ENCODE results near the gene HEPACAM2.

HEPACAM2 gene

GRCh38 chr7:93171606-93172226, 54.6 kb downstream of the HEPACAM2 start:
- Mint-ChIP-seq H3K4me1 (no peaks in the 10 kb centered on the region), H3K27ac (no peak overlapping the region), H3K27me3 (ENCODE audit: low read depth, poor library complexity) (peaks cover 16% of the 10 kb centered on the region), H3K36me3 (ENCODE audit: low read depth) (no peaks in the 10 kb centered on the region), H3K4me3 (no peak overlapping the region), H3K9me3 (peaks cover 28% of the 10 kb centered on the region)
- no peak for TF ChIP-seq CTCF (IDR thresholded peaks at IDR 0.05)
- DNase-seq: no peak

DNA sequence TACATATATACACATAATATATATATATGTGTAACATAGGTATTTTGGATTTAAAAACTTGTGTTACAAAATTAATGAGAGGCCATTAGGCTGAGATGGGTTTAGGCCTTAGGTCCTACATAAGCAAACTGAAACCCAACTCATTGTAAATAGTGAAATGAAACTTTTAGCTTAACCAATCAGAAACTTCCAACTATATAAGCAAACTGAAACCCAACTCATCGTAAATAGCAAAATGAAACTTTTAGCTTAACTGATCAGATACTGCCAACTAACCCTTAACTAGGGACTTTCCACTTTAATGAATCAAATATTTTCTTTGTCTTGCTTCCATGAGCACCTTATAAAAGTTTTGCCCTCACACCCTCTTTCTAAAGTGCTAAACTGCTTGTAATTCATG, 60.8 kb downstream of the HEPACAM2 start:
- no peaks in the 10 kb centered on the region for H3K4me1 Mint-ChIP-seq
- H3K27ac Mint-ChIP-seq: no peak overlapping the region
- peaks cover 5% of the 10 kb centered on the region for H3K9me3 Mint-ChIP-seq
- no peaks in the 10 kb centered on the region for H3K36me3 Mint-ChIP-seq (ENCODE audit: low read depth)
- DNase-seq: no peak
- peaks cover 19% of the 10 kb centered on the region for H3K27me3 Mint-ChIP-seq (ENCODE audit: low read depth, poor library complexity)
- no peak for TF ChIP-seq CTCF (IDR thresholded peaks at IDR 0.05)
- H3K4me3 Mint-ChIP-seq: no peak overlapping the region

DNA sequence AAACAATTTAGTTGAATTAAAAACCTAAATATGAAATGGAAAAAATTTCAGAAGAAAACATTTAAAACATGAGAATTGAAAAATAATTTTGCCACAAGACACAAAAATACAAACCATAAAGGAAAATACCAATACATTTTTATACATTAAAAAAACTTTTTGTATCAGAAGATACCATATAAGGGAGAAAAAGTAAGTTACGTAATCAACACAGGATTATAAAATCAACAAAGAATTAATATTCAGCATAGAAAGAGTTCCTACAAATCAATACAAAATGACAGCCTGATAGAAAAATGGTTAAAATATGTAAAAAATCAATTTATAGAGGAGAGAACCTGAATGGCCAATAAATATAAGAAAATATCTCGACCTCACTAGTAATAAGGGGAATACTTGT, 61.5 kb downstream of the HEPACAM2 start:
- no peak for DNase-seq
- H3K27ac Mint-ChIP-seq: no peak overlapping the region
- TF ChIP-seq CTCF (IDR thresholded peaks at IDR 0.05): no peak
- no peaks in the 10 kb centered on the region for H3K36me3 Mint-ChIP-seq (ENCODE audit: low read depth)
- H3K9me3 Mint-ChIP-seq: peaks cover 5% of the 10 kb centered on the region
- H3K4me1 Mint-ChIP-seq: no peaks in the 10 kb centered on the region
- H3K4me3 Mint-ChIP-seq: no peak overlapping the region
- peaks cover 19% of the 10 kb centered on the region for H3K27me3 Mint-ChIP-seq (ENCODE audit: low read depth, poor library complexity)

- TF ChIP-seq CTCF (IDR thresholded peaks at IDR 0.05): no peak
- Mint-ChIP-seq H3K4me3 (no peak overlapping the region), H3K4me1 (no peaks in the 10 kb centered on the region), H3K9me3 (no peaks in the 10 kb centered on the region), H3K27me3 (ENCODE audit: low read depth, poor library complexity) (peaks cover 5% of the 10 kb centered on the region), H3K36me3 (ENCODE audit: low read depth) (no peaks in the 10 kb centered on the region), H3K27ac (no peak overlapping the region)
- DNase-seq: no peak
Measured at GRCh38 chr7:93161181-93161762, 65.0 kb downstream of the HEPACAM2 start.

DNA sequence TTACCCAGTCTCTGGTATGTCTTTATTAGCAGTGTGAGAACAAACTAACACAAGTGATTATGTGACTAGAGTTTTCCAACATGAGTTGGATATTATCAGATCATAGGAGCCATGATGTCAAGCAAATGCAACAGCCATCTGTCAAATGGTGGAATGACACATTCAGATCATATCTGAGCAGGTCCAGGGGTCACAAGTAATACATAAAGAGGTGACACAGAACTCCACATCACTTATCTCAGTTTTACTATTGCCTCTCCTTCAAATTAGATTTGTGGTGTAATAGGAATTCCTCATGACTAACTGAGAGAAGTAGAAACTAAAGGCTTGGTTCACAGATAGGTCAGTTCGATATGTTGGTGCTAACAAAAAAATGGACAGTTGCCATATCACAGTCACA, 65.9 kb downstream of the HEPACAM2 start:
- TF ChIP-seq CTCF (IDR thresholded peaks at IDR 0.05): no peak
- Mint-ChIP-seq H3K4me3 (no peak overlapping the region), H3K36me3 (ENCODE audit: low read depth) (no peaks in the 10 kb centered on the region), H3K4me1 (no peaks in the 10 kb centered on the region), H3K27me3 (ENCODE audit: low read depth, poor library complexity) (peaks cover 5% of the 10 kb centered on the region), H3K27ac (no peak overlapping the region), H3K9me3 (no peaks in the 10 kb centered on the region)
- DNase-seq: no peak

GRCh38 chr7:93159490-93159889, 66.8 kb downstream of the HEPACAM2 start:
- H3K4me1 Mint-ChIP-seq: no peaks in the 10 kb centered on the region
- H3K9me3 Mint-ChIP-seq: no peaks in the 10 kb centered on the region
- no peak overlapping the region for H3K4me3 Mint-ChIP-seq
- H3K36me3 Mint-ChIP-seq (ENCODE audit: low read depth): no peaks in the 10 kb centered on the region
- DNase-seq: no peak
- TF ChIP-seq CTCF (IDR thresholded peaks at IDR 0.05): no peak
- H3K27me3 Mint-ChIP-seq (ENCODE audit: low read depth, poor library complexity): peaks cover 5% of the 10 kb centered on the region
- H3K27ac Mint-ChIP-seq: no peak overlapping the region

All from nephron progenitor cell (in vitro differentiated cells).